HG03439 (cell line): ENCODE measurements around the gene FBXW2.

Experiments
- ATAC-seq: cut with Tn5 transposase; IDR thresholded peaks from one replicate; pipeline ENCODE4 v1.9.1; 2021; ENCODE audit warnings: mild to moderate bottlenecking, moderate library complexity; ENCODE audit not compliant: unreplicated experiment

FBXW2 gene

GRCh38 chr9:120745278-120745677 lies 47.9 kb downstream of the FBXW2 start:
- no peak for ATAC-seq

GRCh38 chr9:120742951-120743416 lies 50.2 kb downstream of the FBXW2 start:
- no peak for ATAC-seq

- ATAC-seq = no peak
Observed at GRCh38 chr9:120741701-120742100, 51.5 kb downstream of the FBXW2 start.

- ATAC-seq = no peak
Observed at GRCh38 chr9:120741191-120741590, 52.0 kb downstream of the FBXW2 start.

- ATAC-seq = no peak
Observed at GRCh38 chr9:120740132-120740531, 53.1 kb downstream of the FBXW2 start.

- ATAC-seq = no peak
Observed at GRCh38 chr9:120737416-120738165, 55.6 kb downstream of the FBXW2 start.

GRCh38 chr9:120736881-120737280 lies 56.3 kb downstream of the FBXW2 start:
- no peak for ATAC-seq

GRCh38 chr9:120735415-120736126 lies 57.6 kb downstream of the FBXW2 start:
- ATAC-seq = no peak

GRCh38 chr9:120734607-120735410 lies 58.4 kb downstream of the FBXW2 start:
- no peak for ATAC-seq

GRCh38 chr9:120733190-120733589 lies 60.0 kb downstream of the FBXW2 start:
- no peak for ATAC-seq

- ATAC-seq = no peak
Observed at GRCh38 chr9:120730654-120731514, 62.3 kb downstream of the FBXW2 start.

- ATAC-seq = no peak
Observed at GRCh38 chr9:120729791-120730241, 63.4 kb downstream of the FBXW2 start.

- no peak for ATAC-seq
Observed at GRCh38 chr9:120726484-120726883, 66.7 kb downstream of the FBXW2 start.

GRCh38 chr9:120725907-120726306 lies 67.3 kb downstream of the FBXW2 start:
- no peak for ATAC-seq

- no peak for ATAC-seq
Observed at GRCh38 chr9:120724757-120725400, 68.3 kb downstream of the FBXW2 start.

GRCh38 chr9:120723565-120723964 lies 69.7 kb downstream of the FBXW2 start:
- ATAC-seq = no peak

GRCh38 chr9:120720404-120720803 lies 72.8 kb downstream of the FBXW2 start:
- ATAC-seq = no peak

GRCh38 chr9:120718316-120718715 lies 74.9 kb downstream of the FBXW2 start:
- no peak for ATAC-seq

- ATAC-seq = no peak
Observed at GRCh38 chr9:120717176-120717575, 76.0 kb downstream of the FBXW2 start.

- ATAC-seq = no peak
Observed at GRCh38 chr9:120716483-120716882, 76.7 kb downstream of the FBXW2 start.
